ENCODE data around the gene MCC.

Gene MCC

GRCh38 chr5:113188436-113188835 is 299.8 kb downstream of the MCC start:
- TF ChIP-seq SUZ12 (IDR thresholded peaks at IDR 0.05; ENCODE audit: extremely low read depth, insufficient read depth, insufficient read length) (no peak), ZNF274 (IDR thresholded peaks at IDR 0.05; ENCODE audit: low read depth, low read length) (no peak), YY1 (IDR thresholded peaks at IDR 0.05; ENCODE audit: insufficient read depth, insufficient read length) (no peak)
- H3K9me3 ChIP-seq (ENCODE audit: insufficient read depth, low read length), result peaks cover 9% of the 10 kb centered on the region; the same call in 1 of the 2 replicates
- DNase-seq (ENCODE audit: low read depth, low spot score), result no peak
- no peak overlapping the region for H3K4me3 ChIP-seq (ENCODE audit: insufficient read length, low read depth)
- no peak overlapping the region for H3K9ac ChIP-seq (ENCODE audit: insufficient read length, low read depth)
- peaks cover 7% of the 10 kb centered on the region for H3K4me1 ChIP-seq (ENCODE audit: insufficient read depth, insufficient read length)
- H3K27me3 ChIP-seq (ENCODE audit: insufficient read depth, insufficient read length), result no peaks in the 10 kb centered on the region
- H3K36me3 ChIP-seq (ENCODE audit: insufficient read depth, insufficient read length, low read length), result no peaks in the 10 kb centered on the region

GRCh38 chr5:113187906-113188305 is 300.3 kb downstream of the MCC start:
- H3K9ac ChIP-seq (ENCODE audit: insufficient read length, low read depth), result no peak overlapping the region
- no peak for TF ChIP-seq YY1 (IDR thresholded peaks at IDR 0.05; ENCODE audit: insufficient read depth, insufficient read length)
- no peak for TF ChIP-seq SUZ12 (IDR thresholded peaks at IDR 0.05; ENCODE audit: extremely low read depth, insufficient read depth, insufficient read length)
- no peak for TF ChIP-seq ZNF274 (IDR thresholded peaks at IDR 0.05; ENCODE audit: low read depth, low read length)
- H3K27me3 ChIP-seq (ENCODE audit: insufficient read depth, insufficient read length), result no peaks in the 10 kb centered on the region
- DNase-seq (ENCODE audit: low read depth, low spot score), result no peak
- no peaks in the 10 kb centered on the region for H3K36me3 ChIP-seq (ENCODE audit: insufficient read depth, insufficient read length, low read length)
- peaks cover 7% of the 10 kb centered on the region for H3K4me1 ChIP-seq (ENCODE audit: insufficient read depth, insufficient read length)
- no peak overlapping the region for H3K4me3 ChIP-seq (ENCODE audit: insufficient read length, low read depth)
- H3K9me3 ChIP-seq (ENCODE audit: insufficient read depth, low read length), result peaks cover 4% of the 10 kb centered on the region; the same call in 1 of the 2 replicates

DNA sequence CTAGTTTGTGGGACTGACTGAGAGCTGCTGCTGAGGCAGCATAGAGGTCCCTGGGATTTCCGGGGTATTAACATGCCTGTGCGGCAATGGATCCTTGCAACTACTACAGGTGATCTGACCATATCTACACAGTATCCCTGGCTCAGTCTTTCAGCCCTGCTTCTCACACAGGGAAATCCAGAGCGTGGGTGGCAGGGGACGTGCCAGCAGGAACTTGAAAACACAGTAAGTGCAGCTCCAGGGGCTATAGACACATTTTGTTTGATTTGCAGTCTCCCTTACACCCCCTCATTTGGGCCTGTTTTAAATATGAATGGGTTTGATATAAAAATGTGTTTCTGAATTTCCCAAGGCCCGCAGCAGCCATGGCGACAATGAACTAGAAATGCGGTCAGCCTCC is 302.2 kb downstream of the MCC start:
- Histone ChIP-seq H3K4me3 (ENCODE audit: insufficient read length, low read depth) (no peak overlapping the region), H3K36me3 (ENCODE audit: insufficient read depth, insufficient read length, low read length) (no peaks in the 10 kb centered on the region), H3K4me1 (ENCODE audit: insufficient read depth, insufficient read length) (peaks cover 7% of the 10 kb centered on the region), H3K9ac (ENCODE audit: insufficient read length, low read depth) (no peak overlapping the region), H3K27me3 (ENCODE audit: insufficient read depth, insufficient read length) (no peaks in the 10 kb centered on the region), H3K9me3 (ENCODE audit: insufficient read depth, low read length) (no peaks in the 10 kb centered on the region)
- DNase-seq (ENCODE audit: low read depth, low spot score), result no peak
- TF ChIP-seq ZNF274 (IDR thresholded peaks at IDR 0.05; ENCODE audit: low read depth, low read length) (no peak), SUZ12 (IDR thresholded peaks at IDR 0.05; ENCODE audit: extremely low read depth, insufficient read depth, insufficient read length) (no peak), YY1 (IDR thresholded peaks at IDR 0.05; ENCODE audit: insufficient read depth, insufficient read length) (no peak)

GRCh38 chr5:113183694-113184093 is 304.6 kb downstream of the MCC start:
- no peak for DNase-seq (ENCODE audit: low read depth, low spot score)
- Histone ChIP-seq H3K9ac (ENCODE audit: insufficient read length, low read depth) (no peak overlapping the region), H3K9me3 (ENCODE audit: insufficient read depth, low read length) (no peaks in the 10 kb centered on the region), H3K4me1 (ENCODE audit: insufficient read depth, insufficient read length) (no peaks in the 10 kb centered on the region), H3K4me3 (ENCODE audit: insufficient read length, low read depth) (no peak overlapping the region), H3K36me3 (ENCODE audit: insufficient read depth, insufficient read length, low read length) (no peaks in the 10 kb centered on the region), H3K27me3 (ENCODE audit: insufficient read depth, insufficient read length) (no peaks in the 10 kb centered on the region)
- TF ChIP-seq SUZ12 (IDR thresholded peaks at IDR 0.05; ENCODE audit: extremely low read depth, insufficient read depth, insufficient read length) (no peak), YY1 (IDR thresholded peaks at IDR 0.05; ENCODE audit: insufficient read depth, insufficient read length) (no peak), ZNF274 (IDR thresholded peaks at IDR 0.05; ENCODE audit: low read depth, low read length) (no peak)

GRCh38 chr5:113182658-113183344 is 305.5 kb downstream of the MCC start:
- H3K4me1 ChIP-seq (ENCODE audit: insufficient read depth, insufficient read length), result no peaks in the 10 kb centered on the region
- no peak overlapping the region for H3K9ac ChIP-seq (ENCODE audit: insufficient read length, low read depth)
- H3K9me3 ChIP-seq (ENCODE audit: insufficient read depth, low read length), result no peaks in the 10 kb centered on the region
- TF ChIP-seq SUZ12 (IDR thresholded peaks at IDR 0.05; ENCODE audit: extremely low read depth, insufficient read depth, insufficient read length) (no peak), YY1 (IDR thresholded peaks at IDR 0.05; ENCODE audit: insufficient read depth, insufficient read length) (no peak)
- no peaks in the 10 kb centered on the region for H3K27me3 ChIP-seq (ENCODE audit: insufficient read depth, insufficient read length)
- no peak for DNase-seq (ENCODE audit: low read depth, low spot score)
- H3K36me3 ChIP-seq (ENCODE audit: insufficient read depth, insufficient read length, low read length), result no peaks in the 10 kb centered on the region
- H3K4me3 ChIP-seq (ENCODE audit: insufficient read length, low read depth), result no peak overlapping the region

DNA sequence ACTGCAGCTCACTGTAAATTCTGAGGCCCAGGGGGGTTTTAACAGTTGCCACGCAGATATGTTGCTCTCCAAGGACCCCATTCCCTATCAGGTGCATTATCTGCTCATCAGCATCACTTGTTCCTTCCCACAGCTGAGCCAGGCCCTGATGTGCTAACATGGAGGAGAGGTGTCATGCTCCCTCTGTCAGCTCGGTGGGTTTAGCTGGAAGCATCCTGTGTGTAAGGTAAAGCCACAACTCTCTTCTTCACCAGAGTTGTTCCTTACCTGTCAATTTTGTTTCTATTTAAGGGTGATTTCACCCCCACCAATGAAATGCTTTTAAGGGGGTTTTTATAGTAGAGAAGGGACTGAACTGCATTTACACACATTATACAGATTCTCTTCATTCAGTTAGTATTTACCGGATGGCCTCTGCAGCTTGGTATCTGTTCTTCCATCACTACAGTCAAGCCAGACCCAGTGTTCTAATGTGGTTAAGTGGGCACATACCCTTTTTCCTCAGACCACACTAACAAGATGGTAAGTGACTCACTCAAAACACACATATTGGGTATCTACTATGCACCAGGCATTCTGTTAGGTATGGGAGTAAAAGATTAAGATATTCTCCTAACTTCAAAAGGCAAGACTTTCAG is 306.3 kb downstream of the MCC start:
- no peaks in the 10 kb centered on the region for H3K9me3 ChIP-seq (ENCODE audit: insufficient read depth, low read length)
- no peaks in the 10 kb centered on the region for H3K36me3 ChIP-seq (ENCODE audit: insufficient read depth, insufficient read length, low read length)
- DNase-seq (ENCODE audit: low read depth, low spot score), result no peak
- H3K27me3 ChIP-seq (ENCODE audit: insufficient read depth, insufficient read length), result no peaks in the 10 kb centered on the region
- H3K4me1 ChIP-seq (ENCODE audit: insufficient read depth, insufficient read length), result no peaks in the 10 kb centered on the region
- no peak overlapping the region for H3K4me3 ChIP-seq (ENCODE audit: insufficient read length, low read depth)
- TF ChIP-seq ZNF274 (IDR thresholded peaks at IDR 0.05; ENCODE audit: low read depth, low read length) (no peak), YY1 (IDR thresholded peaks at IDR 0.05; ENCODE audit: insufficient read depth, insufficient read length) (no peak), SUZ12 (IDR thresholded peaks at IDR 0.05; ENCODE audit: extremely low read depth, insufficient read depth, insufficient read length) (no peak)
- H3K9ac ChIP-seq (ENCODE audit: insufficient read length, low read depth), result no peak overlapping the region

DNA sequence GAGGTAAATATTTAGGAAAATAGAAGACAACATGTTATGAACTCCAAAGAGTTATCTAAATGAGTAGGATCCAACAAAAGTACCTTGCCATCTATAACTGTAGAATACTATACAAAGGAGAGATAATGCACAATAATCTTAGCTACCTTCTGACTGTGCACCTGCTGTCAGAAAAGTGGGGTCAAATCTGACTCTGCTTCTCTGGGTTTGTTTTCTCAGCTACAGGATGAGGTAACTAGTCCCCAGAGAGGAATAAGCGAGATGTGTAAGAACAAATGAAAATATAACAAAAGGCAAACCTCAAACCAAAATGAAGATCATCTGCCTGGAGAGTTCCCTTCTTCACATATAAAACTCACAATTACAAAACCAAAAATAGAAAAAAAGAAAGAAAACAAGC is 306.8 kb downstream of the MCC start:
- H3K9me3 ChIP-seq (ENCODE audit: insufficient read depth, low read length), result no peaks in the 10 kb centered on the region
- no peaks in the 10 kb centered on the region for H3K36me3 ChIP-seq (ENCODE audit: insufficient read depth, insufficient read length, low read length)
- no peak overlapping the region for H3K4me3 ChIP-seq (ENCODE audit: insufficient read length, low read depth)
- no peaks in the 10 kb centered on the region for H3K4me1 ChIP-seq (ENCODE audit: insufficient read depth, insufficient read length)
- DNase-seq (ENCODE audit: low read depth, low spot score), result no peak
- TF ChIP-seq YY1 (IDR thresholded peaks at IDR 0.05; ENCODE audit: insufficient read depth, insufficient read length) (no peak), ZNF274 (IDR thresholded peaks at IDR 0.05; ENCODE audit: low read depth, low read length) (no peak), SUZ12 (IDR thresholded peaks at IDR 0.05; ENCODE audit: extremely low read depth, insufficient read depth, insufficient read length) (no peak)
- H3K27me3 ChIP-seq (ENCODE audit: insufficient read depth, insufficient read length), result no peaks in the 10 kb centered on the region
- no peak overlapping the region for H3K9ac ChIP-seq (ENCODE audit: insufficient read length, low read depth)
